GM19193 (cell line): ENCODE measurements around the gene PTPA.

Experiments used
- POLR2A ChIP-seq: IDR thresholded peaks from 4 replicates; pipeline ENCODE4 v1.6.1; 2011; ENCODE audit not compliant: insufficient read depth, insufficient read length; ENCODE audit errors: extremely low read depth

PTPA gene

DNA sequence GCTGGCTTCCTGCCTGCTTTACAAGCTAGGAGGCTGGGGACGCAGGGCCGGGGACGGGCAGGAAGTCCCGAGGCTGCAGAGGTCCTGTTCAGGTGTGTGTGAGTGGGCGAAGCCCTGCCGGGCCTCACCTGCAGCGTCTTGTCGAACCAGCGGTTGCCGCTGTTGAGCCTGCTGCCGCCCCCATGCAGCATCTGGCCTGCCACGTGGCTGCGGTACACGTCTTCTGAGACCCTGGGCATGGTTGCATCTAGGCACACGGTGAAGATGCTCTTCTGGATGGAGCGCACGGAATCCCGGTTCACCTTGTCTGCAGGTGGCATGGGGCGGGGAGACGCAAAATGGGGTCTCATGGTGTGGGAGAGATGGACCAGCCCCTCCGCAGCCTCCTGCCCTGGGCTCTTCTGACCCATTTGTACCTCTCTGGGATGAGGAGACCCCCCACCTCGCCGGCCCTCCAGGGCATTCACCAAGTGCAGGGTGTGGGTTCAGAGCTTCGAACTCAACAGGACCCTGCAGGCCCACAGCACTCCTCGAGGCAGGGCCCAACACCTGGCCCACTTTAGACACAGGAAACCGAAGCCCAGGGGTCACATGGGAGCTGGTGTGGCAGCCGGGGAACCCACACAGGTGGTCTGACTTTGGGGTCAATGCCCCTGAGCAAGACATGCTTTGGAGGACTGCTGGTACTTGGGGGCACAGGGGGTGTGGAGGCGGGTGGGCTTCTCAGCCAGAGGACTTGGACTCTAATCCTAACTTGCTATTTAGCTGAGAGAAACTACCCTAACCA, 10.6 kb upstream of the PTPA start:
- TF ChIP-seq POLR2A = no peak

DNA sequence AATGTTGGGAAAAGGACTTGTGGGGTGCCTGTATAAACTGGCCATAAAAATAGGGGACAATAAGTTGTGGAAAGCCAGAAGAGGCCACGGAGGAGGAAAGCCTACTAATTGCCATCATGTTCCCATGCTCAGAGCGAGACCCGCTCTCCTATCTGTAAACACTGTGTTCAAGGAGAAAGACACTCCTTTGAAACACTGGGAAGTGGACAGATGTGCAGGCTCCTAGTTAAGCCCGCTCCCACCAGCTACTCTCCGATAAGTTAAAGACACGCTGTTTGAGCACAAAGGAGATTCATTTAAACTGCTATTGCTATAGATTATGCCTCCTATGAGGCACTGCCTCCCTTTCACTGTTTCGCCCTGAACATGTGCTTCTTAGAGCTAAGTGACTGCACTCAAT, 9.9 kb upstream of the PTPA start:
- TF ChIP-seq POLR2A = no peak

DNA sequence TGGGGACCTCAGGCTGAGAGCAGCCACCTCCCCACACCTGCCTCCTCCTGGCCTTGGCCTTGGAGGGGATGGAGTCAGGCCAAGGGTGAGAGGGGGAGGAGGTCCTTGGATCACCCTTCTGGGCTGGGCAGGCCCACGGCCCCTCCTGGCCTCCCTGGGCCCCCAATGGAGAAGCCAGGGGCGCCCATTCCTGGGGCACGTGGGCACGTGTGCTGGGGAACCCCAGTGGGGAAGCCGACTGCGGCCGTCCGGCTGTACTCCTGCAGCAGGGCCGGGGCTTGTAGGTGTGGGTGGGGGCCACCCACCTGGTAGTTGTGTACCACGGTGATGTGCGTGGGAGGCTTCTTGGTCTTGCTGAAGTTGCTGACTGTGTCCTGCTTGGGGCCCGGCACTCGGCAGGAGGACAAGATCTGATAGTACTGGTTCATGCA, 9.1 kb upstream of the PTPA start:
- no peak for TF ChIP-seq POLR2A

DNA sequence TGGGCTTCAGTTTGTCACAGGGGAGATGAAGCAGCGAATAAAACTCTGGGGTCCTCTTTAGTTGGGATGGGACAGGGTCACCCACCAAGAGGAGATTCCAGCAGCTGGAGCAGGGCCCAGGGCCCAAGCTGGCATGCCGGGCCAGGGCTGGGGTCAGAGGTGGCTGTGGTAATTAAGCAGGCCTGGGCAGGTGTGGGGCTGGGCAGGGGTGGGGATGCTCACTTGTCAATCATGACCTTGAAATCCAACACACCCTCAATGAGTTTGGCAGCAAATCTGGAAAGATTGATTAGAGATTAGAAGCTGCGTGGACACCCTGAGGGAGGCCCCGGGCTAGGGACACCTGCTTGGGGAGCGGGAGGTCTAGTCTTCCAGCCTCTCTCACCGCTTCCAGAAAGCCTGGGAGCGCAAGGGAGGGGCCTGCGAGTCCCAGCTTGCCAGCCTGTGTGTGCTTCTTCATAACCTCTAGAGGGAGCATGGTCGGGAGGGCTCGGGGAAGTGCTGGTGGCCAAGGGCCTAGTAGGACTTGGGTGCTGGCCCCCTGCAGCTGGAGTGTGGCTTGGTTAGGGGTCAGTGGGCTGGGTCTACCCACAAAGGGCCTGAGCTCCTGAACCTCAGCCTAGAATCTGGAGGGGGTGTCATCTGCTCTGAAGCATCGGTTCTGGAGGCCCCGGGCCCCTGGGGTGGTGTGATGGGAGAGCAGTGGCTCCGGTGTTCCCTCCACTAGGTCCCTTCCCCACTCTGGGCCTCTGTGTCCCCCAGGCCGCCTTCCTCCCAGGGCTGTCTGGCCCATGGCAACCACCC, 8.2 kb upstream of the PTPA start:
- TF ChIP-seq POLR2A = no peak

DNA sequence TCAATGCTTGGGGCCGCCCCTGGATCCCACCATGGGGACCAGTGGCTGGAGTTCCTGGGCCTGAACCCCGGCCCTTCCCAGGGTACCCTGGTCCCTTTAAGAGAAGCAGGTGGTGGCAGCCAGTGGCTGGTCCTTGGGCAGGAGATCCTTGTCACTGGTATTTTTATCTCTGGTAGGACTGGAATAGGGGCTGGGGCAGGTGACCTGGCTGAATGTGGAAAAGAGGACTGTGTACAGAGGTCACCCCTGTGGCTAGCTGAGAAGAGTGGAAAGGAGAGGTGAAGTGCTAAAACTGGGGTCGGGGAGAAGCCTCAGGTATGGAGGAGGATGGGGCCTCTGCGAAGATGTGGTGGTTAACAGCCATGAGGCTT, 7.6 kb upstream of the PTPA start:
- TF ChIP-seq POLR2A = no peak

DNA sequence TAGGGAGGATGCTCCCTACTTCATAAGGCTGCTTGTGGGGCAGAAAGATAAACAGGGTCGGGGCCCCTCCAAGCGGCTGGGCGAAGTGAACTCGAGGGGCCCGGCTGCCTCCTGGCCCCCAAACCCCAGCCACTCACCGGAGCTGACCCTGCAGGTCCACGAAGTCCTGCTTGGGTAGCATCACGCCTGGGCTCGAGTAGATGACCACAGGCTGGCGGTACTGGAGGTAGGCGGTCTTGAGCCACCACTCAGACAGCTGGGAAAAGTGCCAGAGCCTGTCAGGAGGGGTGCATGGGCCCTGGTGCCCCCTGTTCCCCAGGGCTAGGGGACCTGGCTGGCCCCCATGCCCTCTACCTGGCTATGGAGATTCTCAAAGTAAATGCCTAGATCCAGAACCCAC, 7.2 kb upstream of the PTPA start:
- no peak for TF ChIP-seq POLR2A

DNA sequence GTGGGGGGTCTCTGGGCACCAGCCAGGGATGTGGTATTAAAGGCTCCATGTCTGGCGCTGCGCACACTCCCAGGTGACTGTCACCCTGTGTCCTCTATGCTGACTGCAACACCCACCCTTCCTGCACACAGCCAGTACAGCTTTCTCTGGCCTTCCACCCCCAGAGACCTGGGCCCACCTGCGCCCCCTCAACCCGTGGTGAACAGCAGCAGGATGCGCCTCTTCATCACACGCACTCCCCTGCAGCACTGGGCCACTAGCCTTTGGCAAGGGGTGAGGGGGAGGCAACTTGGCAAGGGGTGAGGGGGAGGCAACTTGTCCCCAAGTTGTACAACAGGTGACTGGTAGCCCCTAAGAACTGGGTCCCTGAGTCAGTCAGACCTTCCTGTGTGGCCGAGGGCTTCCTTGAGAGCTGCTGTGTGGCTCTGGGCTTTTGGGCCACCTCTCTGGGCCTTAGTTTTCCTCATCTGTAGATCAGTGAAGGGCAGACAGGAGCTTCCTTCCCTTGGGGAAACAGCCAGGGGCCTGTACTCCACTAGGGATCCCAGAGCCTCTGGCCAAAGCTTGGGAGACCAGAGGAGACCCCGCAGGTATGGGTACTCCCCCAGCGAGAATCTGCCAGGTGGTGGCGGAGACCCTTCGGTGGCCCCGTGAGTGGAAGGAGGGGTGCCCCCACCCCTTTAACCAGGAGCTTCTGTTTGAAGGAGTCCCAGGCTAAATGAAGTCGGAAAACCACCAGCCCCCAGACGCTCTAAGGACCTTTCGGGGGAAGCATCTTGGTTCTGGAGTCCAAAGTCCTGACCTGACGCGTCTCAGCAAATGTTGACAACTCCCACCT, 5.1 kb upstream of the PTPA start:
- TF ChIP-seq POLR2A = no peak

DNA sequence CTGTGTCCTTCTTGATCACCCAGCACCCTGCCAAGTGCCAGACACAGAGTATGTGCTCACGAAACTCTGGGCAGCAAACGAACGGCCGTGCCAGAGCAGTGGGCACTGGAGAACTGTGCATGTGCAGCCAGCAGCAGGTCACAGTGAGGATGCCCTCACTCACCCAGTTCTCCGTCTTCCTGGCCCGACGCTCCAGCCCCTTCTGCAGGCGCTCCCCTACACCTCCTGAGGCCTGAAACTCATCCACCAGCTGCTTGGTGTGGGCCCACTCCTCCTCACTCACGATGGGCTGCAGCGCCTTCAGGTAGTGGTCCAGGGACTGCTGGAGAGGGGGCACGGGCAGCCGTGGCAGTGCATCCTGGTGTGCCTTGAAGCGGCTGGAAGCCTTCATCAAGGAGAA, 3.6 kb upstream of the PTPA start:
- no peak for TF ChIP-seq POLR2A

DNA sequence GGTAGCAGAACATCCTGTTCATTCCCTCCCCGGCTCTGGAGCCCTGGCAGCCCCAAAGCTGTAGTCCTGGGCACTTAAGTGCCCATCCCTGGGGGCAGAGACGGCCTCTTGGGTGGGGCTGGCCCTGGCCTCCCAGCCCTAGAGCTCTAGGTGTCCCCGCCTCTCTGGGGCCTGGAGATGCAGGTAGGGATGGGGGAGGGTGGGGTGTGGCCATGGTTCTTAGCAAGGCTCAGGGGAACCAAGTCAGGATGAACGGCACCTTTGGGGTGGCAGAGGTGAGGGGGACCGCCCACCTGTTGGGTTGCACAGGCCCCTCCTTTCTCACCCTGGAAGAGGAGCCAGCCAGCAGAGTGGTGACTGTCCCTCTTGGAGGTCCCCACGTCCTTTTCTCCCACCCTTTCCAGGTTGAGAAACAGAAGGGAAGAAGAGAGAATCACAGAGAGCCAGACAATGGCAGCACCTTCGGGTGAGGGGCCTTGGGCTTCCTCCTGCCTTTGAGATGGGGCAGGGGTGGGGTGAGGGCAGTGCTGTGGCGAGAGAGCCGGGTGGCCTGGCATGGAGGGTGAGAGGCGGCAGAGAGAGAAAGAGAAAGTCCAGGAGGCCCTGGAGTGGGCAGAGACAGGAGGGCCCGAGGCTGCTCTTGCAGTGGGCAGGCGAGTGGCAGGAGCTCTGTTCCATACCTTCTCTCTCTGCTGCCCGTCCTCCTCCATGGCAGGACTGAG, 3.0 kb upstream of the PTPA start:
- no peak for TF ChIP-seq POLR2A

DNA sequence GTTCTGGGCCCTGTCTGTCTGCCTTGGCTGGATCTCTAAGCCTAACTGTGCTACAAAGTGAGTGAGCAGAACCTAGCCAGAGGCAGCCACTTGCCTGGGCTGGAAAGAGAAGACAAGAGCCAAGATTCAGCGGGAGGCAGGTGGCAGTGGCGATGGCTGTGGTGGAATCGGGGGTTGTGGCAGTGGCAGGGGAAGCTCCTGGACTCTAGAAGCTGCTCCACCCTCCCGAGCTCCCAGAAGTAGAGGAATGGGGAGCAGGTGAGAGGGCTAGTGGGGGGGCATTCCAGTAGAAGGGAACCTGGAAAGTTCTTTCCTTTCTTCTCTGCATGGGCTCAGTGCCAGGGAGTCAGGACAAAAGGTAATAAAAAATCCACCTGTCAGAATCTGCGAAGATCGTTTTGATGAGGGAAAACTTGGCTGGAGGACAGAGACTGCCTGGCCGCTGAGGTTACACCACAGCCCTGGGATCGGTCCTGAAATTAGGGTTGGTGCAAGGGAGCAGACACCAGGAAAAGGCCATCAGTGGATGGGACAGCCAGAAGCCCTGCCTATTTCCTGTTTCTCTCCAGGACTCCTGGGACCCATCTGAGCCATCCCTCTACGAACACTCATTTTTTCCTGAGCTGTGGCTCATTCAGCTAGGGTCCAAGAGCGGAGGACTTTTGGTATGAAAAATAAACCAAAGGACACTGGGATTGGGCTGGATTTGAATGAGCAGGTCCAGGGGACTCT, 2.2 kb upstream of the PTPA start:
- no peak for TF ChIP-seq POLR2A

DNA sequence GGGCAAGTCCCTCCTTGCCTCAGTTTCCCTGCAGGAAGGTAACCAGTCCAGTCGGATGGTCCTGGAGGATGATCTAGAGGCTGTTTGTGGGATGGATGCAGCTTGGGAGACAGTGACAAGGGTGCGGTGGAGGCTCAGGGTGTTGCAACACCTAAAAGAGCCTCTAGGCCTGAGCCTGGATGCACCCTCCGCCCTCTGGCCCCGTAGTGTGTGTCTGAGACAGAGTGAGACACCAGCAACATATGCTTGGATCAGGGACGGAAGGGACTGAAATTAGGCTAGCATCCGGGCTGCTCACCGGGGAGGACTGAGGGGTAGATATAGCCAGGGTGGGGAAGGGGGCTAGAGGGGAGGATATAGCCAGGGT, 1.7 kb upstream of the PTPA start:
- no peak for TF ChIP-seq POLR2A

DNA sequence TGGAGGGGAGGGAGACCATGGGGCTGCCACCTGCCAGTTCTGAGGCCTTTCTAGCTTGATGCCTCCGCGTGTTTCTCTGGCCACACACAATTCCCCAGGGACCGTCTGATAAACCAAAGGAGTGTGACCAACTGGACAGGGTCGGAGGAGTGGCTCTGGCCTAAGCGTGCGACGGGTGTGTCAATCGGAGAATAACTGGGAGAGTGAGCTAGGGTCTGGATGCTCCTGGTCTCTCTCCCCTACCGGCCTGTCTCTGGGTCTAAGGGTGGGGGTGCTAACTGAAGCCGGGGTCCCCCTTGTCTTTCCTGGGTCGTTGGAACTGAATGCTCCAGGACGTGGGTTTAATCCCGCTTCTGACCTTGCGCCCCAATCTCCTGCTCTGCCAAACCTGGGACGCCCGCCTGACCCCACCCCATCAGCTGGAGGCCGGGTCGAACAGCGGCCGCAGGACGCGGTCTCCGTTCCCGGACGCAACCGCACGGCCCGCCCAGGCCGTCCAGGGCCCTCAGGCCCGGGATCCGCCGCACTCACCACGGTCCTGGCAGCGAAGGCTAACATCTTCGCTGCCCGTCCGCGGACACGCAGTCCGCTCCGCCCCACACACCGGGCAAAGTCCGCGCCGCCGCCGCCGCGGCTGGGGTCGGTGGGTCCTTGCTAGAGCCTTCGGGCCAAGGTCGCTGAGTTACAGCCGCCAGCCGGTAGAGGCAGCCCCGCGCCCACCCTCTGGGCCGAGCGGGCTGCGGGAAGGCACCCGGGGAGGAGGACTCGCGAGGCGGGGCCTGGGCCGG, 1.1 kb upstream of the PTPA start:
- no peak for TF ChIP-seq POLR2A

DNA sequence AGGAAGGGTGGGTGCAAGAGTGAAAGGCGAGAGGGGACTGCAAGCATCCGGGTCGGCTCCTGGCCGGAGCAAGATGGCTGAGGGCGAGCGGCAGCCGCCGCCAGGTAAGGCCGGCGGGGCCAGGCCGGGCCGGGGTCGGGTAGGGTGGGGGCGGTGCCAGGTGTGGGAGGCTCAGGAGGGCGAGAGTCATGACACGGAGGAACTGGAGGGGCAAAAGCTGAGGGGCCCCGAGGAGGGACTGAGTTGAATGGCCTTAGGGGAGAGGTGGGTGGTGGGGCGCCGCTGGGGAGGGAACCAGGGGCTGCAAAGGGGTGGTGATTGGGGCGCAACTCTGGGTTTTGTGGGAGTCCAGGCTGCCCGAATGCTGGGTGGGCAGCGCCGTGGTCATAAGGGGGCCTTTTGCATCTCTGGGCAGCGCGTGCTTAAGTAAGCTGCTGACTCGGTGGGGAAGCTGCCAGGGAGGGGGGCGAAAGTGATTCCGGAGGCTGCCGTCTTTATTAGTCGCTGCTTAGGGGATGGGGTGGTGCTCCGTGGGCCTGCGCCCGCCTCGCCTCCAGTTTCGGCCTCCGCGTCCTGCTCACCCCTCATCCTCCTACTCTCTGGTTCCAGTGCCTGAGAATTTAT, 425 bp downstream of the PTPA start:
- peak; percentile 55 for TF ChIP-seq POLR2A
